Stimulated activated CD8-positive, alpha-beta memory T cell treated with anti-CD3 and anti-CD28 coated beads, Interleukin-12 subunit alpha, Interleukin-12 subunit beta, amount 100 ng/mL, for 24 hours (primary cell): ENCODE results near the gene LOXHD1.

Source experiments
- DNase-seq: peaks from one replicate; pipeline ENCODE4 v3.0.0-alpha.2; 2020; ENCODE audit errors: extremely low read depth

Gene LOXHD1

GRCh38 chr18:46657115-46657955, at the start of gene LOXHD1:
TSS of gene LOXHD1 (minus strand) at chr18:46657220. CDS start at chr18:46657033, 187 bp downstream.
- DNase-seq, result no peak

- no peak for DNase-seq
Measured at GRCh38 chr18:46705521-46705920, 48.5 kb upstream of the LOXHD1 start.

- no peak for DNase-seq
Measured at GRCh38 chr18:46704816-46705215, 47.8 kb upstream of the LOXHD1 start.

- no peak for DNase-seq
Measured at GRCh38 chr18:46704189-46704588, 47.2 kb upstream of the LOXHD1 start.

GRCh38 chr18:46702471-46702870, 45.5 kb upstream of the LOXHD1 start:
- DNase-seq, result no peak

GRCh38 chr18:46700066-46700824, 43.2 kb upstream of the LOXHD1 start:
- DNase-seq, result no peak

GRCh38 chr18:46696702-46697101, 39.7 kb upstream of the LOXHD1 start:
- DNase-seq, result no peak

- DNase-seq, result no peak
Measured at GRCh38 chr18:46696268-46696667, 39.2 kb upstream of the LOXHD1 start.

GRCh38 chr18:46693996-46694395, 37.0 kb upstream of the LOXHD1 start:
- no peak for DNase-seq

- no peak for DNase-seq
Measured at GRCh38 chr18:46688853-46689525, 32.0 kb upstream of the LOXHD1 start.

GRCh38 chr18:46686186-46686585, 29.2 kb upstream of the LOXHD1 start:
- no peak for DNase-seq

- no peak for DNase-seq
Measured at GRCh38 chr18:46683252-46683651, 26.2 kb upstream of the LOXHD1 start.

- no peak for DNase-seq
Measured at GRCh38 chr18:46680784-46681695, 24.0 kb upstream of the LOXHD1 start.

- no peak for DNase-seq
Measured at GRCh38 chr18:46679846-46680598, 23.0 kb upstream of the LOXHD1 start.

GRCh38 chr18:46678785-46679399, 21.9 kb upstream of the LOXHD1 start:
- no peak for DNase-seq

- DNase-seq, result no peak
Measured at GRCh38 chr18:46678041-46678440, 21.0 kb upstream of the LOXHD1 start.

GRCh38 chr18:46677611-46678010, 20.6 kb upstream of the LOXHD1 start:
- DNase-seq, result no peak

GRCh38 chr18:46676182-46676835, 19.3 kb upstream of the LOXHD1 start:
- DNase-seq, result no peak

GRCh38 chr18:46675112-46675511, 18.1 kb upstream of the LOXHD1 start:
- DNase-seq, result no peak
